H9 (cell line): ENCODE data around the gene CAMP. TPM values are rescaled to one million over a fixed set of nuclear protein-coding genes. Genes with fewer than 3 reads are reported as not detected.
A peak's percentile ranks its signal among the peaks of the same experiment; 100 is the strongest.

Experiments used
- DNase-seq: peaks from one replicate; pipeline ENCODE4 v3.0.0-alpha.2; 2017
- H2AFZ ChIP-seq: one replicate; pipeline ENCODE4 v1.6.1; 2013; ENCODE audit warnings: mild to moderate bottlenecking, low read length, control low read depth, moderate library complexity
- H2AK5ac ChIP-seq: 2 replicates; pipeline ENCODE4 v1.6.1; 2013; ENCODE audit warnings: low read length, control low read depth, mixed read lengths; ENCODE audit not compliant: insufficient read length
- H2BK120ac ChIP-seq: one replicate; pipeline ENCODE4 v1.6.1; 2013; ENCODE audit warnings: low read depth, mild to moderate bottlenecking, low read length, control low read depth, inconsistent platforms; ENCODE audit not compliant: poor library complexity, severe bottlenecking
- H2BK12ac ChIP-seq: 2 replicates; pipeline ENCODE4 v1.6.1; 2013; ENCODE audit warnings: low read length, control low read depth, mixed read lengths, low read depth; ENCODE audit not compliant: insufficient read length
- H2BK15ac ChIP-seq: 2 replicates; pipeline ENCODE4 v1.6.1; 2013; ENCODE audit warnings: low read depth, low read length, control low read depth
- H2BK20ac ChIP-seq: one replicate; pipeline ENCODE4 v1.6.1; 2013; ENCODE audit warnings: low read depth, mild to moderate bottlenecking, low read length, control low read depth, inconsistent platforms; ENCODE audit not compliant: poor library complexity, severe bottlenecking
- H2BK5ac ChIP-seq: 2 replicates; pipeline ENCODE4 v1.6.1; 2013; ENCODE audit warnings: low read length, control low read depth, mixed read lengths; ENCODE audit not compliant: insufficient read length
- H3K14ac ChIP-seq: 2 replicates; pipeline ENCODE4 v1.6.1; 2013; ENCODE audit warnings: low read length, control low read depth; ENCODE audit not compliant: insufficient read depth
- H3K18ac ChIP-seq: 2 replicates; pipeline ENCODE4 v1.6.1; 2013; ENCODE audit warnings: low read depth, mild to moderate bottlenecking, mixed read lengths, low read length, control low read depth; ENCODE audit not compliant: insufficient read length
- H3K23ac ChIP-seq: 2 replicates; pipeline ENCODE4 v1.6.1; 2013; ENCODE audit warnings: low read length, control low read depth, mixed read lengths, low read depth; ENCODE audit not compliant: insufficient read length
- H3K23me2 ChIP-seq: 2 replicates; pipeline ENCODE4 v1.6.1; 2013; ENCODE audit warnings: low read depth, mild to moderate bottlenecking, mixed read lengths, low read length, control low read depth; ENCODE audit not compliant: insufficient read length, poor library complexity, severe bottlenecking
- H3K27ac ChIP-seq: 2 replicates; pipeline ENCODE4 v1.5.1; 2013; ENCODE audit warnings: low read length, control low read depth, mixed read lengths, low read depth; ENCODE audit not compliant: insufficient read length
- H3K27me3 ChIP-seq: 2 replicates; pipeline ENCODE4 v1.6.1; 2013; ENCODE audit warnings: low read length, control low read depth, inconsistent platforms; ENCODE audit not compliant: insufficient read depth
- H3K4ac ChIP-seq: 2 replicates; pipeline ENCODE4 v1.6.1; 2013; ENCODE audit warnings: low read depth, mild to moderate bottlenecking, control low read depth, inconsistent platforms, low read length, moderate library complexity
- H3K4me1 ChIP-seq: 2 replicates; pipeline ENCODE4 v1.6.1; 2013; ENCODE audit warnings: low read length, control low read depth, inconsistent platforms; ENCODE audit not compliant: insufficient read depth
- H3K4me2 ChIP-seq: 2 replicates; pipeline ENCODE4 v1.6.1; 2013; ENCODE audit warnings: low read length, control low read depth, mixed read lengths; ENCODE audit not compliant: insufficient read length, insufficient read depth
- H3K56ac ChIP-seq: 2 replicates; pipeline ENCODE4 v1.6.1; 2013; ENCODE audit warnings: low read depth, mild to moderate bottlenecking, mixed read lengths, low read length, control low read depth; ENCODE audit not compliant: insufficient read length
- H3K79me1 ChIP-seq: 2 replicates; pipeline ENCODE4 v1.6.1; 2013; ENCODE audit warnings: low read depth, mild to moderate bottlenecking, moderate library complexity, low read length, control low read depth, inconsistent platforms; ENCODE audit not compliant: insufficient read depth, poor library complexity, severe bottlenecking
- H3K79me2 ChIP-seq: 2 replicates; pipeline ENCODE4 v1.6.1; 2013; ENCODE audit warnings: low read length, control low read depth, inconsistent platforms; ENCODE audit not compliant: insufficient read depth
- H3K9ac ChIP-seq: 2 replicates; pipeline ENCODE4 v1.6.1; 2013; ENCODE audit warnings: low read length, control low read depth, mixed read lengths; ENCODE audit not compliant: insufficient read length; ENCODE audit errors: extremely low read depth
- H3K9me3 ChIP-seq: one replicate; pipeline ENCODE4 v1.6.1; 2013; ENCODE audit warnings: low read depth, low read length, inconsistent platforms; ENCODE audit not compliant: control insufficient read depth
- H3T11ph ChIP-seq: one replicate; pipeline ENCODE4 v1.6.1; 2013; ENCODE audit warnings: mild to moderate bottlenecking, low read length, control low read depth, inconsistent platforms
- H4K20me1 ChIP-seq: one replicate; pipeline ENCODE4 v1.6.1; 2013; ENCODE audit not compliant: control insufficient read depth, insufficient read length, insufficient read depth
- H4K5ac ChIP-seq: 2 replicates; pipeline ENCODE4 v1.6.1; 2013; ENCODE audit warnings: low read depth, mild to moderate bottlenecking, mixed read lengths, low read length, control low read depth; ENCODE audit not compliant: insufficient read length
- H4K8ac ChIP-seq: replicated peaks from 2 replicates; pipeline ENCODE4 v1.6.1; 2013; ENCODE audit warnings: low read length, control low read depth, mixed read lengths, low read depth; ENCODE audit not compliant: insufficient read length
- H4K91ac ChIP-seq: 2 replicates; pipeline ENCODE4 v1.6.1; 2013; ENCODE audit warnings: low read depth, mild to moderate bottlenecking, moderate library complexity, mixed read lengths, low read length, control low read depth; ENCODE audit not compliant: insufficient read length
- H3K27ac Mint-ChIP-seq, 3 experiments: 2 replicates in 2 of 3; 3 replicates in 1 of 3; pipeline ENCODE4 v1.8.0; 2020 to 2021; ENCODE audit warnings: mixed read lengths in 3 of 3, mild to moderate bottlenecking in 1 of 3, moderate library complexity in 1 of 3
- H3K27me3 Mint-ChIP-seq: 2 replicates; pipeline ENCODE4 v1.8.0; 2021; ENCODE audit warnings: low read depth, mild to moderate bottlenecking, moderate library complexity, mixed read lengths
- H3K36me3 Mint-ChIP-seq, 3 experiments: 2 replicates in 2 of 3; 3 replicates in 1 of 3; pipeline ENCODE4 v1.8.0; 2020 to 2021; ENCODE audit warnings: low read depth in 3 of 3, mixed read lengths in 3 of 3; ENCODE audit not compliant: insufficient read depth in 1 of 3
- H3K4me1 Mint-ChIP-seq, 2 experiments: 2 replicates each; pipeline ENCODE4 v1.8.0; 2020; ENCODE audit warnings: mixed read lengths in 2 of 2
- H3K4me3 Mint-ChIP-seq, 2 experiments: 2 replicates in 1 of 2; 3 replicates in 1 of 2; pipeline ENCODE4 v1.8.0; 2020 to 2021; ENCODE audit warnings: mild to moderate bottlenecking in 2 of 2, mixed read lengths in 2 of 2, moderate library complexity in 1 of 2
- H3K9me3 Mint-ChIP-seq, 2 experiments: 2 replicates in 1 of 2; 3 replicates in 1 of 2; pipeline ENCODE4 v1.8.0; 2020; ENCODE audit warnings: mild to moderate bottlenecking in 2 of 2, mixed read lengths in 2 of 2, moderate library complexity in 1 of 2
- WGBS: extraction: QIAGEN DNeasy Blood & Tissue Kit; methylation state at CpG from one replicate; pipeline ENCODE4 v1.1.7; 2013; ENCODE audit warnings: missing lambda C conversion rate, low lambda C conversion rate, mixed read lengths; ENCODE audit not compliant: insufficient read length; ENCODE audit errors: extremely low coverage; 5-methylcytosine and 5-hydroxymethylcytosine counted together
- total RNA-seq: library from RNA; stranded (reverse); gene quantifications from 2 replicates; pipeline ENCODE4 v1.2.1, GENCODE V29; 2021
- TF ChIP-seq, protein P1 (sequence below): fragments of 200-600 bp; sonication (generic); conservative IDR thresholded peaks from 3 replicates; pipeline ENCODE4 v1.8.0; 2021; ENCODE audit warnings: antibody characterized with exemption, mild to moderate bottlenecking

Gene CAMP
- total RNA-seq, 1 experiment from 2014 or later: not detected

DNA sequence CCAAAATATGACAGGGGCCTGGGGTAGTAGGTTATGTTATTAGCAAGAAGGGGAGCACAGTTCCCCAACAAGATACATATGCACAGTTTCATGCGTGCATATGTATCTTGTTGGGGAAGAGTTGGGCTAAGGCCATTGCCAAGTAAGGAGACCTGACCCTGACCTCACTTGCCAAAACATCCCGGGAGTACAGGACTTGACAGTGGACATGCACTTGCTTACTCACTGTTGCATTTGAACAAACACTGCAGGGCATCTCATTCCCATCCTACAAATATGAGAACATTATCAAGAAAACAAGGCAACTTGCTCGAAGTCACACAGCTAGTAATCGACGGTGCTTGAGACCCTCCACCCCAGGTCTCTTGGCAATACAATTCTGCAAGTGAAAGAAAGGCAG is 4.8 kb upstream of the CAMP start:
- no peaks in the 10 kb centered on the region for H3K36me3 Mint-ChIP-seq
- Histone ChIP-seq H4K8ac (no peak overlapping the region), H3K4me2 (no peak overlapping the region), H3K18ac (no peak overlapping the region), H2AFZ (no peak overlapping the region), H3K27me3 (no peaks in the 10 kb centered on the region; the same call in 1 of the 2 replicates), H2BK12ac (no peak overlapping the region), H3T11ph (no peak overlapping the region), H3K9me3 (no peaks in the 10 kb centered on the region), H2BK120ac (no peak overlapping the region), H4K5ac (no peak overlapping the region), H3K56ac (no peak overlapping the region), H2BK15ac (no peak overlapping the region), H4K91ac (no peak overlapping the region), H3K27ac (no peak overlapping the region), H4K20me1 (no peaks in the 10 kb centered on the region), H3K79me2 (no peaks in the 10 kb centered on the region), H3K14ac (no peak overlapping the region), H2AK5ac (no peak overlapping the region), H2BK5ac (no peak overlapping the region), H3K4ac (no peak overlapping the region), H2BK20ac (no peak overlapping the region), H3K79me1 (no peaks in the 10 kb centered on the region), H3K23me2 (no peaks in the 10 kb centered on the region), H3K4me1 (no peaks in the 10 kb centered on the region), H3K9ac (no peak overlapping the region), H3K23ac (no peak overlapping the region)
- H3K4me1 Mint-ChIP-seq: peaks cover 8 to 11% of the 10 kb centered on the region in 2 experiments
- TF ChIP-seq, protein P1, sequence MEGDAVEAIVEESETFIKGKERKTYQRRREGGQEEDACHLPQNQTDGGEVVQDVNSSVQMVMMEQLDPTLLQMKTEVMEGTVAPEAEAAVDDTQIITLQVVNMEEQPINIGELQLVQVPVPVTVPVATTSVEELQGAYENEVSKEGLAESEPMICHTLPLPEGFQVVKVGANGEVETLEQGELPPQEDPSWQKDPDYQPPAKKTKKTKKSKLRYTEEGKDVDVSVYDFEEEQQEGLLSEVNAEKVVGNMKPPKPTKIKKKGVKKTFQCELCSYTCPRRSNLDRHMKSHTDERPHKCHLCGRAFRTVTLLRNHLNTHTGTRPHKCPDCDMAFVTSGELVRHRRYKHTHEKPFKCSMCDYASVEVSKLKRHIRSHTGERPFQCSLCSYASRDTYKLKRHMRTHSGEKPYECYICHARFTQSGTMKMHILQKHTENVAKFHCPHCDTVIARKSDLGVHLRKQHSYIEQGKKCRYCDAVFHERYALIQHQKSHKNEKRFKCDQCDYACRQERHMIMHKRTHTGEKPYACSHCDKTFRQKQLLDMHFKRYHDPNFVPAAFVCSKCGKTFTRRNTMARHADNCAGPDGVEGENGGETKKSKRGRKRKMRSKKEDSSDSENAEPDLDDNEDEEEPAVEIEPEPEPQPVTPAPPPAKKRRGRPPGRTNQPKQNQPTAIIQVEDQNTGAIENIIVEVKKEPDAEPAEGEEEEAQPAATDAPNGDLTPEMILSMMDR: no peak
- no peak for DNase-seq
- H3K27me3 Mint-ChIP-seq: peaks cover 32% of the 10 kb centered on the region
- H3K27ac Mint-ChIP-seq: peak overlapping the region in 1 of 3 experiments; percentile 65; a peak in 1 of 7 replicates
- no CpG with 5 or more reads among the region's 5 CpGs for WGBS
- no peaks in the 10 kb centered on the region for H3K9me3 Mint-ChIP-seq
- H3K4me3 Mint-ChIP-seq: no peak overlapping the region
